HG03039 (cell line): Measurements from ENCODE around the gene STARD7.
A peak's percentile ranks its signal among the peaks of the same experiment; 100 is the strongest.
"Not testable (repeated sequence)": the region's sequence is repeated elsewhere in the genome, so short reads cannot be mapped to it uniquely, and the experiment has no call there.

Source experiments
- ATAC-seq: cut with Tn5 transposase; IDR thresholded peaks from one replicate; pipeline ENCODE4 v1.9.1; 2021; ENCODE audit warnings: mild to moderate bottlenecking, moderate library complexity; ENCODE audit not compliant: unreplicated experiment

Gene STARD7, protein sequence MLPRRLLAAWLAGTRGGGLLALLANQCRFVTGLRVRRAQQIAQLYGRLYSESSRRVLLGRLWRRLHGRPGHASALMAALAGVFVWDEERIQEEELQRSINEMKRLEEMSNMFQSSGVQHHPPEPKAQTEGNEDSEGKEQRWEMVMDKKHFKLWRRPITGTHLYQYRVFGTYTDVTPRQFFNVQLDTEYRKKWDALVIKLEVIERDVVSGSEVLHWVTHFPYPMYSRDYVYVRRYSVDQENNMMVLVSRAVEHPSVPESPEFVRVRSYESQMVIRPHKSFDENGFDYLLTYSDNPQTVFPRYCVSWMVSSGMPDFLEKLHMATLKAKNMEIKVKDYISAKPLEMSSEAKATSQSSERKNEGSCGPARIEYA

DNA sequence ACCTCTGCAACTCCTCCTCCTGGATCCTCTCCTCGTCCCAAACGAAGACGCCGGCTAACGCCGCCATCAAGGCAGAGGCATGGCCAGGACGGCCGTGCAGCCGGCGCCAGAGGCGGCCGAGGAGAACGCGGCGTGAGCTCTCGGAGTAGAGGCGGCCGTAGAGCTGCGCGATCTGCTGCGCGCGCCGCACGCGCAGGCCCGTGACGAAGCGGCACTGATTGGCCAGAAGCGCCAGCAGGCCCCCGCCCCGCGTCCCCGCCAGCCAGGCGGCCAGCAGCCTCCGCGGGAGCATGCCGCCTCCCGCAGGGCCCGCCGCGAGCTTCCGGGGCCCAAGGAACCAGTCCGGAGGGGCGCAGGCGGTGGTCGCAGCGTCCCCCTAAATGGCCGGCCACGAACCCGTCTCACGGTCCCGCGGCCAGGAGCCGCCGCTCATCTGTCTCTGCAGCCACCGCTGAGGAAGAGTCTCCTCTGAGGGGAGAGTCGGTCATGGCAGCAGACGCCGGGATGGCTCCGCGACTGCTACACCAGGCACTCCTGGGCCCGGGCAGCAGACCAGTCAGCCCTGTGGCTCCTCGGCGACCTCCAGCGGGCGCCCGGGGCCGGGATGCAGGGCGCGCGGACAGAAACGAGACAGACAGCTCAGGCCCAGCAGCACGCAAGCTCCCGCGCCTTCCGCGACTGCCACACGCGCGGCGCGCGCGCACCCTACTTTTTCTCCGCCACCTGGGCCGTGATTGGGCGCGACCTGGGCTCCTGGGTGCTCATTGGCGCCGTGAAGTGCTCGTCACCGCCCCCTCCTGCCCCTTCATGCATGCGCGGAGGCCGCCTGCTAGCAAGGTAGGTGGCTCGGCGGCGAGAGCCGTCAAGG is at the start of gene STARD7:
Gene STARD7 (minus strand): TSS at position 685 of the 868 bp plus-strand sequence. CDS start 393 bp downstream, at position 292.
- peak; percentile 65 for ATAC-seq

DNA sequence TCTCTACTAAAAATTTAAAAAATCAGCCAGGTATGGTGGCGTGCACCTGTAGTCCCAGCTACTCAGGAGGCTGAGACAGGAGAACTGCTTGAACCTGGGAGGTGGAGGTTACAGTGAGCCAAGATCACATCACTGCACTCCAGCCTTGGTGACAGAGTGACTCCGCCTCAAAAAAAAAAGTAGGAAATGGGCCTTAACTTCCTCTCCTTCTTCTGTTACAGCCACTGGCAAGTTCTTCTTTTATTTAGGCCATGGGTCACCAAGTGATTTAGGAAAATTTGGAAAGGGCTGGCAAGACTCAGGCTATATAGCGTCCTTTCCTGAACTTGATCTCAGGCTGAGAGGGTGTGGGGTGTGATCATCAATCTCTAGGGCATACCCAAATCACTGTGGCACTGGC is 49.1 kb upstream of the STARD7 start:
- ATAC-seq: not testable (repeated sequence)

DNA sequence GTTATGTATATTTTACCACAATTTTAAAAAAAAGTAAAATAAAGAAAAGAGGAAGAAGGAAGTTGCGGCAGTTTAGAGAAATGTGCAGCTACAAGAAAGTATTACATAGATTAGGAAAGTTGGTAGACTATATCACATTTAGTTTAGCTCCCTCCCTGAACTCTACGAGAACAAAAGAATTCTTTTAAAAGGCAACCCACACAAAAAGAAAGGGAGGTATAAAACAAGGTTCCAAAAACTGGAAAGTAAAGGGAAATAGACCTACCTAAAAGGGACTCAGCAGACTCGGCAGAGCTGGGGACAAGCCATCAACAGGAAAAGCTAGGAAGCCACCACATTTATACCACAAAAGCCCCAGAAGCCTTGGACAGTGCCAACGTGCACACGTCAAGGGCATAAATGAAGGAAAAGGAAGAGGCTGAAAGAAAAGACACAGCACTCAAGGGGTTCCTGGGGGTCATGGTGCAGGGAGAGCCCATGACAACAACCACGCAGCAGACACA is 48.0 kb upstream of the STARD7 start:
- ATAC-seq: no peak

DNA sequence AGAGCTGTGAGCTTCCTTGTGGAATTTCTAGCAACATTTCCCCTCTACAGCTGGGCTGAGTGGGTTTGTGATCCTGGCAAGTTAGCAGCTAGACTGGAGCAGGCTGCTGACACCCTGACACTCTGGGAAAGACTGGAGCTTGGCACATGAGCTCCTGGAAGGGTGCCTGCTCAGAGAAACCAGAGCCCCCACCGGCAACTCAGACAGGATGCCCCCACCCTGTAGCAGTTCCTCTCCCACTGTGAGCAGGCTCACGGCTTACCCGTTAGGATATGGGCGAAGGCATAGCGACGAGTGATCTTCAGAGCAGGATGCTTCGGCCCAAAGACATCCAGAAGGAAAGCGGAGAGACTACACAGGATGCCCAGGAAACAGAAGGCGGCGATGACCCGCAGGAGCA is 45.9 kb upstream of the STARD7 start:
- no peak for ATAC-seq

DNA sequence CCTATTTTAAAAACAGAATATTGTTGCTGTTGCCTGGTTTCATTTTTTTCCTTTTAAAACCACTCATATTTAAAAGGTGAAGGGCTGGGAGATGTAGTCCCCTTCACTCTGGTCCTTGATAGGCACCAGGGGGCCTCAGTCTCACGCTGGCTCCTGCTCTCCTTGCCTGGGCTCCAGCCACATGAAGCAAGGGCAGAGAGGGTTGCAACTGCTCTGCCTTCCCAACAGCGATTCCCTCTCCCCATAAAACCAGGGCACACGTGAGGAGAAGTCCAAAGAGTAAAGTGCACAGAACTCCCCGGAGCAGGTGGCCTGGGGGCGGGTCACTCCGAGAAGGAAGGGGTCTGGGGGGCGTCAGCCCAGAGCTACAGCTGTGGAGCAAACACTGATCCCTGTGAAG is 44.4 kb upstream of the STARD7 start:
- ATAC-seq: no peak

DNA sequence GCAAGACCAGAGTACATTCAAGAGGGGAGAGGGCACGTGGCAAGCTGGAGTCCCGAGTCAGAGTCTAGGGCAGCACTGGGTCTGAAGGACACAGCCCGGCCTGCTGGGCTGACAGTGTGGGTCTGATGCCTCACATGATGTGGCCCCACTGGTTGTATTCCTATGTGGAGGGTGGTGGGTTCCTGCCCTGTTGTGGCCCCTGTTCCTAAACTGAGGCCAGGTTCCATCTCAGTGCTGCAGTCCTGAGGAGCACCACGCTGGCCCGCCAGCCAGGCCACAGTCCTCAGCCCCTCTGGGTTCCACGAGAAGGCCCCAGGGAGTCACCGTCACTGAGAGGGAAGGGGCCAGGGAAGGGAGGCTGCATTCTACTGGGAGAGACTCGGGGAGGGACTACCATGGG is 43.9 kb upstream of the STARD7 start:
- ATAC-seq: no peak

DNA sequence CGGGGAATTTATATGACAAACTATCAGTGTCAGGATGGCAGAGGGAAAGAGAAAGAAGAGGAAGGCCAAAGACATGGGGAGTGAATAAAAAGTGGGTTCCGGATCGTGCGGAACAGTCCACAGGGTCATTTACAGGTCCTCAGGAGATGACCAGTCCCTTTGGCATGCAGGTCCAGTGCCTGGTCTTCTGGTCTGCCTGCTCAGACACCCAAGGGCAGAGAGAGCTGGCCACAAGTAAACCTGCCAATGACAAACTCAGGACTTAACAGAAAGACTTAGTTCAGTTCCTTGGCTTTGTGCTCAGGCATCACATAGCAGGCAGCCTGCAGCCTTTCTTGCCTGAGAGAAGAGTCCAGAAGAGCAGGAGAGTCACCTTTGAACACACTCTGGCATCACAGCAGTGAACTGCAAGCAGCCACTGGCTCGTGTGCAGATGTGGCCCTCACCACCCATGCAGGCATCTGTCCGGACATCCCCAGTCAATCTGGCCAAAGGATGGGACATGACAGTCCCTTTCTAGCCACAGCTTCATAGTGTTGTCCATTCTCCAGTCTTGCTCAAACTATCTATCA is 43.2 kb upstream of the STARD7 start:
- no peak for ATAC-seq

DNA sequence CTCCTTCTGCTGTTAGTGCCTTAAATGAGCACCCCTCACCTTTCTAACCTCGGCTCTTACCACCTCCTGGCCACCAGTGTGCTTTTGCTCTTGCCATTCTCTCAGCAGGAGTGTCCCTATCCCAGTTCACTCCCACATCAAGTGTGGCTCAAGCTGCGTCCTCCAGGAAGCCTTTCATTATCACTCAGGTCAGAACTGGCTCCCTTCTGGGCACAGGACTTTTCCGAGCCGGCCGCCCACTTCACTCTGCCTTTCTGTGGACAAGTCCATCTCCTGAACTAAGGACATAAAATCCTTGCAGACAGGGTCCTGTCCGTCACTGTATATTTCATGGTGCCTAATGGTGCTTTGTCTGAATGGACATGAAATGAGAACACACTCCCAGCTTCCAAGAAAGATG is 41.6 kb upstream of the STARD7 start:
- ATAC-seq: no peak

DNA sequence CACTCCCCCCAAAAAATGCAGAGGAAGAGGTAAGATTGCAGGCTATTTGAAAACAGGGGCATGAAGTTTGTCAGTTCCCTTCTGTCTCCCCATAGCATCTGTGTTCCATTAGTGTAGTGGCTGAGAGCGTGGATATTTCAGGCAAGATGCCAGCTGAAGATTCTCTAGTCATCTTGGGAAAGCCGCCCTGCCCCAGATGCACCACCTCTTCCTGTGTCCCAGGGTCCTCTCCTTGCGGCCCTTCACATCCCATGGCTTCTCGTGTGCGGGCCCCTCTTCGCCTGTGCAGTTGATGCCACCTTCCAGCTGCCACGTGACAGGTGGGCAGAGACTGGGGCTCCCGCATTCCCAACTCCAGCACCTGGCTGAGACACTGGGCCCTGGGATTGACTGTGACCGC is 41.0 kb upstream of the STARD7 start:
- ATAC-seq: no peak

DNA sequence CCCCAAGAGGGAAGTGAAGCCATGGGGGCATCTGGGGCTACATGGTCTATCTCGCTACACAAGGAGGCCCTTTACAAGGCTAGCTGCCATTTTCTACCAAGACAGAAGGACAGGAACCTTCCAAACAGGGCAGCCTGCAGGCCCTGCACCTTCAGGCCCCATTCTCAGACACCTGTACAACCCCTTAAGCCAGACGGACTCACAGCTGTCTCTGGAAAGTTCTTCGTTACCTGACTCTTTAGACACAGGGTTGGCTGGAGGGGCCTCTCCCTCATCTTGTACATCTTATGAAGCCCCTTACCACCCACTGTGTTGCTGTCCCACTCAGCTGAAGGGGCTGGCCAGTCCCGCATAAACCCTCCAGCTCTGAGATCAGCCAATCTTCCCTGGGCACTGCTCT is 40.0 kb upstream of the STARD7 start:
- no peak for ATAC-seq

DNA sequence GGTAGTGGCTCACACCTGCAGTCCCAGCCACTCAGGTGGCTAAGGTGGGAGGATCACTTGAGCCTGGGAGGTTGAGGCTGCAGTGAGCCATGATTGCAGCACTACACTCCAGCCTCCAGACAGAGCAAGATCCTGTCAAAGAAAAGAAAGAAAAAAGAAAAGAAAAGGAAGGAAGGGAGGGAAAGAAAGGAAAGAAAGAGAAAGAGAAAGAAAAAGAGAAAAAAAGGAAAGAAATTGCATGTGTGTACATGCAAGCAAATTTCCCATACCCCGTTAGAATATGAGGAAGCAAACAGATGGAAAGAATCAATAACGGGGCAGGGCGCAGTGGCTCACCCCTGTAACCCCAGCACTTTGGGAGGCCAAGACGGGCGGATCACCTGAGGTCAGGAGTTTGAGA is 39.3 kb upstream of the STARD7 start:
- no peak for ATAC-seq

DNA sequence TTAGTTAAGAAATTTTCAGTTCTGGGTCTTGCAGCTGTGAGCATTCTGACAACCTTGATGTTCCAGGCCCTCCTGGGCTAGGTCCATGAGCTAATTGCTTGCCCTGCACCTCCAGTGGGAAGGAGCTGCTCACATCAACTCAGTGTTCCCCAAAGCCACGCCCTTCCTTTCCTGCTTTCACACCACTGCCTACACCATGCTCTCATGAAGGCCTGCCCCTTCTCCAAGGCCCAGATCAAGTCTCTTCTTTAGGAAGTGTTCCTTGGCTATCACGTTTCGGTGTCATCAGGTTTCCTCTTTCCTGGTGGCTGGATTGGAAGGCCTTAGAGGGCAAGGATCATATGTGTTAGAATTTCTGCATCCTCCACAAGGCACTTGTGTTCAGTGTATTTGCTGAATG is 38.4 kb upstream of the STARD7 start:
- ATAC-seq: no peak

DNA sequence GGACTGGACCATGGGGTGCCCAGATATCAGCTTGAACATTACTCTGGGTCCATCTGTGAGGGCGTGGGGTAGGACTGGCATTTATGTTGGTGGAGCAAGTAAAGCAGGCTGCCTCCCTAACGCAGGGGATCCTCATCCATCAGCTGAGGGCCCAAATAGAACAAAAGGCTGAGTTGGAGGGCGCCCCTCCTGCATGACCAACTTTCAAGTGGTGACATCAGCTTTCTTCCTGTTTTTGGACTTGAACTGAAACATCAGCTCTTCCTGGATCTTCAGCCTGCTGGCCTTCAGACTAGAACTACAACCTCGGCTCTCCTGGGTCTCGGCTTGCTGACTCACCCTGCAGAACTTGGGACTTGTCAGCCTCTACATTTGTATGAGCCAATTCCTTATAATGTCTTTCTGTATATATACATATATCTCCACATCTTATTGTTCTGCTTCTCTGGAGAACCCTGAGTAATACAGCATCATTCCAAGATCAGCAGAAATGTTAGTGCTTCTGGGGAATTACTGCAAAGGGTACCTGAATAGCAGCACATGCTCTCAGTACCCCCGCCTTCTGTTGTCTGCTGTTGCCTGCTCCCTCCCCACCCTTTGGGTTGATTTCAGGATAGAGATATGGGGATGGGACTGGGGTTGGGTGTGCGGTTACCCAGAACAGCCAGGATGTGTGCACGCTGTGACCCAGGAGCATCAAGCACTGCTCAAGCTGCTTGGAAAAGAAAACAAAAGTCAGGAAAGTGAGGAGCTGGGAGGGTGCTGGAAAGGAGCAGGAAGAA is 37.2 kb upstream of the STARD7 start:
- no peak for ATAC-seq

DNA sequence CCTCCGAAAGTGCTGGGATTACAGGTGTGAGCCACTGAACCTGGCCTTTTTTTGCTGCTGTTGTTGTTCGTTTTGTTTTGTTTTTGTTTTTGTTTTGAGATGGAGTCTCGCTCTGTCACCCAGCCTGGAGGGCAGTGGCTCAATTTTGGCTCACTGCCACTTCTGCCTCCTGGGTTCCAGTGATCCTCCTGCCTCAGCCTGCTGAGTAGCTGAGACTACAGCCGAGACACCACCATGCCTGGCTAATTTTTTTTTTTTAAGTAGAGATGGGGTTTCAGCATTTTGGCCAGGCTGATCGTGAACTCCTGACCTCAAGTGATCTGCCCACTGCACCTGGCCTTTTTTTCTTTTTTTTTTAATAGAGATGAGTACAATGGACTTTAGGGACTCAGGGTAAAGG is 35.2 kb upstream of the STARD7 start:
- no peak for ATAC-seq

DNA sequence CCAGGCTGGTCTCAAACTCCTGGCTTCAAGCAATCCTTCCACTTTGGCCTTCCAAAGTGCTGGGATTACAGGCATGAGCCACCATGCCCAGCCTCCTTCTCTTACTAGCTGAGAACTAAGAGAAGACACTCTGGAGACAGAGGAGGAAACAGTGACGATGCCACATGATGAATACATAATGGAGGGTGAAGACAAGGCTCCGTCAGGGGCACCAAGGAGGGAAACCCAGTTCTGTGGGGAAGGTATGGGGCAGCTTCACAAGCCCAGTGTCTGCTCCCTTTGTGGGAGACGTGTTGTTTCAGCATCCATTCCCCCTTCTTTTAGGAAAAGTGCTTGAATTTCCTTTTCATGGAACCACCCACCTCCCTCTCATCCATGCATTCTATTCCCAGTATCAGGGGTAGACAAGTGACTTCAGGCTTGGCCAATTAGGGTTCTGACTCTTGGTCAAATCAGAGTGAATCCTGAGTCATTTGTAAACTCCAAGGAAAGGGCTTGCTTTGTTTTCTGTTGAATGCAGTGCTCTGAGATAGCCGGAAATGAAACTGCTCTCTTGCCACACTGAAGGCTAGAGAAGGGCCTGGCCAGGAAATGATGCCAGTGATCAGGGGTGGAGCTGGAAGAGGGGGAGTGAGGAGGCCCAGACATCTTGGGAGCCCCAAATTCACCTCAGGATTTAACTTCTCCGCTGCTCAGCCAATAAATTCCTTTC is 33.4 kb upstream of the STARD7 start:
- peak; percentile 73 for ATAC-seq

DNA sequence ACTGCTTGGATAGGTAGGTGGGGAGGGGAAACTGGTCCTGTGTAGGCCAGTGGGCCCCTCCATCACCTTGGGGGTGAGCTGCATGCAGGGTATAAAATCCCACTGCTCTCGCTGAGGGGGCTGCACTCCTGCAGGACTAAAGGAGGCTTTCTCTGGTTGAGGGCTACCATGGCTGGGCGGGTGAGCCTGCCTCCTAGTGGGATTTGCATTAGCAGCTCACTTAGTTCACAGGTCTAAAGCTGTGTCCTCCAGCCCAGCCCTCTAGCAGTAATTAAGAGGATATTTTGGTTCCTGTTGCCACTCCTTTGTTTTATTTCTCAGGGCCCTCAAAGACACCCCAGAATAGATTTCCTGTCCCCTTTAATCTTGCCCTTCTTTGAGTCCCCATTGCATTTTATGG is 32.6 kb upstream of the STARD7 start:
- no peak for ATAC-seq

DNA sequence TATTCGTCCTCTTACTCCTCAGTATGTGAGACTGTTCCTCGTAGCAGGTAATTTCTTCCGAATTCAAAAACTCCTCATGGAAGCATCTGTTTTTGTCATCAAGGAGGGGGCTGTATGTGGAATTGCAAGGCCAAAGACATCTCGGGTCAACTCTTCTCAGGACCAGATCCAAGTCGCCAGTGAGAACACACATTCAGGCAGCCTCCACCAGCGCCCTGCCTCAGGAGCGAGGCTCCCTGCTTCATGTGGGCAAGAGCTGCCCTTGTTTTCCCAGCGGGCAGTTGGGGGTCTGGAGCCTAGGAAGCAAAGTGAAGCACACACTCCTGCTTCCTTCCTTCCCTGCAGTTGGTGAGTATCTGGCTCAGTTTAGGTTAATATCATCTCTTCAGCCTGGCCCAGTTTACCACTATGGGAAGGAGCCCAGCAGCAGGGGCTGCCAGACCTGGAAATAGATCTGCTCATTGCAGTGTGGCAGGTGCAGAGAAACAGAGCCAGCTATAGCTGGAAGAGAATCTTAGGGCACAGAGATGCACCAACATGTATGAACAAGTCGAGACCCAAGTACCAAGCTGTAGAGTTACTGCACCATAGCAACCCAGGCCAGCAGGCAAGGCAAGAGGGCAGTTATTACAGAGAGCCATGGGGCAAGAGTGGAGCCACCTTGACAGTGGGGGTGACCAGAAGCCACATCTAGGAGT is 31.9 kb upstream of the STARD7 start:
- no peak for ATAC-seq

DNA sequence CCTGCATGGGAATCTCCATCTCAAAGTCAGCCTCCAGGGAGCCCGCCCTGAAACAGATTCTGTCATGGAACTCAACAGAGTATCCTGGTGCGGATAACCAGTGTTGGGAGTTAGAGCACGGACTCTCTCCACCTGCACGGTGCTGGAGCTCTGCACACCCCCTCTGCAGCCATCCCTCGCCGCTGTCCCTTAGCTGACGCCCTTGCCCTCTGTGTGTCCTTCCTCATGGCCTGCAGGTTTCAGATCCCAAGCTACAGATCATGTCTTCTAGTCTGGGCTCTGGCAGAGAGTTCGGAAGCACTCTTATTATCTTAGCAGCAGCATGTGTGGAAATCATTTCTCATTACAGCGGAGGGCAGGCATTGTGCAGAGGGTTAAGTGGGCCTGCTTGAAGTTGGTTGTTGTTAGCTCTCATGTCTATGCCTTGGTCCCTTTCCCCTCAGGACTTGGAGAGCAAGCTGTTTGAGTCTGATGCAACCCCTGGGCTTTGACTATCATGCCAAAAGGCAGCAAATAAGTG is 31.2 kb upstream of the STARD7 start:
- ATAC-seq: no peak

DNA sequence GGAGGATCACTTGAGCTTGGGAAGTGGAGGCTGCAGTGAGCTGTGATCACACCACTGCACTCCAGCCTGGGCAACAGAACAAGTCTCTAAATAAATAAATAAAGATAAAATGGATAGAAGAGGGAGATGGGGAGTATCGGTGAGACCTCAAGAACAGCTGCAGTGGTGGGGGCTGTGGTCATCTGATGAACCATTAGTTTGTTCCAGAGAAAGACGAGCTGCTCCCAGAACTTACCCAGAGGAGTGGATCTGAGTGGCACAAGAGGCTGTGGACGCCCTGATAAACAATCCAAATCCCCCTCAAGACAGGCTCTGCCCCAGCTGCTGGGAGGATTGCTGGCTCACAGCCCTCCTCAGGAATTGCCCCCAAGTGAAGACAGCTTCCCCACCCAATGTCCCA is 30.5 kb upstream of the STARD7 start:
- ATAC-seq: no peak
